Measurements from ENCODE around the gene ZCCHC13.
"Not testable (repeated sequence)": the region's sequence is repeated elsewhere in the genome, so short reads cannot be mapped to it uniquely, and the experiment has no call there.

ZCCHC13 gene

DNA sequence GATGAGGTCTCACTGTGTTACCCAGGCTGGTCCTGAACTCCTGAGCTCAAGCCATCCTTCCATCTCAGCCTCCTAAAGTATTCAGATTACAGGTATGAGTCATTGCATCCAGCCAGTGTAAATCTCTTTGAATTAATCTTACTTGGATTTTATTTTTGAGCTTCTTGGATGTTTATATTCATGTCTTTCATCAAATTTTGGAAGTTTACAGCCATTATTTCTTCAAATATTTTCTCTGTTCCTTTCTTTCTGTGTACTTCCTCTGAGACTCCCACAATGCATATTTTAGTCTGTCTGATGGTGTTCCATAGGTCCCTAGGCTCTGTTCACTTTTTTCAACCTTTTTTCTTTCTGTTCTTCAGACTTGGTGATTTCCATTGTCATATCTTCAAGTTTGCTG, 34.9 kb downstream of the ZCCHC13 start:
- Histone ChIP-seq H3K27me3 (ENCODE audit: control insufficient read depth in 3 of 3, insufficient read depth in 3 of 3, low read depth in 1 of 3, low read length in 3 of 3) (no peaks in the 10 kb centered on the region), H3K23ac (ENCODE audit: low read depth, low read length, poor library complexity) (no peak overlapping the region), H2BK15ac (ENCODE audit: low read length) (no peak overlapping the region), H3K27ac (replicated peaks; ENCODE audit: low read length) (no peak overlapping the region), H3K9ac (ENCODE audit: low read depth, low read length, poor library complexity) (no peak overlapping the region), H3K4ac (ENCODE audit: low read length) (no peak overlapping the region), H3K4me3 (ENCODE audit: low read length in 2 of 2) (no peak overlapping the region), H3K9me3 (replicated peaks in 1 of 2; ENCODE audit: control insufficient read depth in 2 of 2, insufficient read depth in 1 of 2, low read depth in 1 of 2, low read length in 2 of 2) (no peaks in the 10 kb centered on the region), H2BK5ac (ENCODE audit: low read length) (no peak overlapping the region), H3K18ac (ENCODE audit: low read length) (no peak overlapping the region), H3K79me1 (ENCODE audit: low read depth, low read length) (no peaks in the 10 kb centered on the region), H2BK120ac (ENCODE audit: low read depth, low read length) (no peak overlapping the region), H4K8ac (ENCODE audit: low read depth, low read length) (no peak overlapping the region), H2AFZ (ENCODE audit: low read length) (no peak overlapping the region), H3K14ac (ENCODE audit: low read length) (no peak overlapping the region), H3K4me1 (ENCODE audit: control insufficient read depth in 2 of 2, insufficient read depth in 1 of 2, low read depth in 1 of 2, low read length in 2 of 2) (no peaks in the 10 kb centered on the region), H4K91ac (ENCODE audit: low read depth, low read length, poor library complexity) (no peak overlapping the region), H3K4me2 (ENCODE audit: insufficient read depth, low read length, poor library complexity, severe bottlenecking) (no peak overlapping the region), H3K36me3 (replicated peaks in 1 of 2; ENCODE audit: control insufficient read depth in 2 of 2, insufficient read depth in 2 of 2, low read length in 2 of 2) (no peaks in the 10 kb centered on the region), H2AK5ac (ENCODE audit: low read depth, low read length) (no peak overlapping the region), H2BK12ac (ENCODE audit: low read length) (no peak overlapping the region)
- DNase-seq (ENCODE audit: low spot score), result no peak

DNA sequence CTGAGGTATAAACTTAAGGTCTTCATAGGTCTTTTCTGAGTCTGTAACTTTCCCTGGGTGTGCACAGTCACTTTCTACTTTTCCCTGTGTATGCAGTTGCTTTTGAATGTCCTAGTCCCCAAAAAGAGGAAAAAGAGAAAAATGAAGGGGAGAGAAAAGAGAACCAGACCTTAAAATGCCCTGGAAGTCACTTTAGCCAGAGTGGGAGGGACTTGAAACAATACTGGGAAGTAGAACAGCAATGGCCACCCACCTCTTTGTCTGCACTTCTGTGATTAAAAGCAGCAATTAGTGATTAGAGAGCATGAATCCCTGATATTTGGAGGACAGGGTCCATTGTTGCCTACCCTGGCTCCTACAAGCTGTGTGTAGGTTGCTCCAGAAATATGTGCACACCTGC, 36.1 kb downstream of the ZCCHC13 start:
- Histone ChIP-seq H3K79me1 (ENCODE audit: low read depth, low read length) (no peaks in the 10 kb centered on the region), H4K8ac (ENCODE audit: low read depth, low read length) (no peak overlapping the region)

DNA sequence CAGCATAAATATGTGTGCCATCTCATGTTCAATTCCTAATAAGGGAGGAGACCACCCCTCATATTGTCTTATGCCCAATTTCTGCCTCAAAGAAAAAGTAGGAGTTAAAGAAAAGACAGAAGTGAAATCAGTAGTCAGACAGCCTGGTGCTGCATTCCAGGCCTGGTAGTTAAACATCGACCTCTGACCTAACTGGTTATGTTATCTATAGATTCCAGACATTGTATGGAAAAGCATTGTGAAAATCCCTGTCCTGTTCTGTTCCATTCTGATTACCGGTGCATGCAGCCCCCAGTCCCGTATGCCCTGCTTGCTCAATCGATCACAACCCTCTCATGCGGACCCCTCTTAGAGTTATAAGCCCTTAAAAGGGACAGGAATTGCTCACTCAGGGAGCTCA, 38.2 kb downstream of the ZCCHC13 start:
- H3K9ac ChIP-seq (ENCODE audit: low read depth, low read length, poor library complexity), result not testable (repeated sequence)

More for the DNA sequence above, 36.1 kb downstream of the ZCCHC13 start:
- H3K4me3 ChIP-seq (ENCODE audit: low read length in 2 of 2), result no peak overlapping the region
- no peak overlapping the region for H3K18ac ChIP-seq (ENCODE audit: low read length)
- H2AK5ac ChIP-seq (ENCODE audit: low read depth, low read length), result no peak overlapping the region
- H3K23ac ChIP-seq (ENCODE audit: low read depth, low read length, poor library complexity), result no peak overlapping the region
- H3K4ac ChIP-seq (ENCODE audit: low read length), result no peak overlapping the region
- no peaks in the 10 kb centered on the region for H3K36me3 ChIP-seq (replicated peaks in 1 of 2; ENCODE audit: control insufficient read depth in 2 of 2, insufficient read depth in 2 of 2, low read length in 2 of 2)
- H3K4me2 ChIP-seq (ENCODE audit: insufficient read depth, low read length, poor library complexity, severe bottlenecking), result no peak overlapping the region
- no peak overlapping the region for H3K14ac ChIP-seq (ENCODE audit: low read length)
- H3K4me1 ChIP-seq (ENCODE audit: control insufficient read depth in 2 of 2, insufficient read depth in 1 of 2, low read depth in 1 of 2, low read length in 2 of 2), result no peaks in the 10 kb centered on the region
- H2BK5ac ChIP-seq (ENCODE audit: low read length), result no peak overlapping the region
- no peaks in the 10 kb centered on the region for H3K27me3 ChIP-seq (ENCODE audit: control insufficient read depth in 3 of 3, insufficient read depth in 3 of 3, low read depth in 1 of 3, low read length in 3 of 3)
- no peak overlapping the region for H2BK12ac ChIP-seq (ENCODE audit: low read length)
- H2AFZ ChIP-seq (ENCODE audit: low read length), result no peak overlapping the region
- H2BK120ac ChIP-seq (ENCODE audit: low read depth, low read length), result no peak overlapping the region
- no peaks in the 10 kb centered on the region for H3K9me3 ChIP-seq (replicated peaks in 1 of 2; ENCODE audit: control insufficient read depth in 2 of 2, insufficient read depth in 1 of 2, low read depth in 1 of 2, low read length in 2 of 2)
- no peak for DNase-seq (ENCODE audit: low spot score)
- no peak overlapping the region for H2BK15ac ChIP-seq (ENCODE audit: low read length)
- H4K91ac ChIP-seq (ENCODE audit: low read depth, low read length, poor library complexity), result no peak overlapping the region
- H3K27ac ChIP-seq (replicated peaks; ENCODE audit: low read length), result no peak overlapping the region
- H3K9ac ChIP-seq (ENCODE audit: low read depth, low read length, poor library complexity), result no peak overlapping the region

DNA sequence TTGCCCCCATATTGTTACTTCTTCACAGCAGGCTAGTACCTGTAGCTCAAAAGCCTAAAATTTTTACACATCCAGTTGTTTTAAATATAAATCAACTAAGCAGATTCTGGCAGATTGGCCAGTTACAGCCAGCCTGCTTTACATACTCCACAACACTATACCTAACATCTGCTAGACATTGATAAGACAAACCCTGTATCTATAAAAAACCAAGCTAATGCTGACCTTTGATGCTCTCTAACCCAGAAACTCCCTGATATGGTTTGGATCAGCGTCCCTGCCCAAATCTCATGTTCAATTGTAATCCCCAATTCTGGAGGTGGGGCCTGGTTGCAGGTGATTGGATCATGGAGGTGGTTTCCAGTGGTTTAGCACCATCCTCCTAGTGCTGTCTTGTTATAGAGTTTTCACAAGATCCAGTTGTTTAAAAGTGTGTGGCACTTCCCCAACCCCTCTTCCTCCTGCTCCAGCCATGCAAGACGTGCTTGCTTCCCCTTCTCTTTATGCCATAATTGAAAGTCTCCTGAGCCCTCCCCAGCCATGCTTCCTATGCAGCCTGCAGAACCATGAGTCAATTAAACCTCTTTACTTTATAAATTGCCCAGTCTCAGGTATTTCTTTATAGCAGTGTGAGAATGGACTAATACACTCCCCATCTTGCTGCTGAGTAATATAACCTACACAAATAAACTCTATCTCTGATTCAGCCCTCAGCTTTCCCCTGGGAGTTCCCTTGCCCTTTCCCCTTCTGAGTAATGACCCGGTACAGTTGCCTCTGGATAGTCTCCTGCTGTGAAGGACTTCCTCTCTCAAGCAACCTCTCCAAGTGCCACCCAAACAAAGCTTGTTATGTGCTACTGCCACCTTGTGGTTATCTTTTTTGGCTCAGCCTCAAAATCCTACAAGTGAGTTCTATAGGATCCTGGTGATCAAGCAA, 39.6 kb downstream of the ZCCHC13 start:
- H3K14ac ChIP-seq (ENCODE audit: low read length), result no peak overlapping the region
- no peak overlapping the region for H3K27ac ChIP-seq (replicated peaks; ENCODE audit: low read length)
- no peak overlapping the region for H2AK5ac ChIP-seq (ENCODE audit: low read depth, low read length)
- peaks cover 0 to 2% (median 0%) of the 10 kb centered on the region in 3 experiments for H3K27me3 ChIP-seq (ENCODE audit: control insufficient read depth in 3 of 3, insufficient read depth in 3 of 3, low read depth in 1 of 3, low read length in 3 of 3)
- H3K36me3 ChIP-seq (replicated peaks in 1 of 2; ENCODE audit: control insufficient read depth in 2 of 2, insufficient read depth in 2 of 2, low read length in 2 of 2), result no peaks in the 10 kb centered on the region
- no peaks in the 10 kb centered on the region for H3K79me1 ChIP-seq (ENCODE audit: low read depth, low read length)
- H2BK5ac ChIP-seq (ENCODE audit: low read length), result no peak overlapping the region
- no CpG with 5 or more reads among the region's 3 CpGs for WGBS, 2 donors (ENCODE audit: extremely low coverage in 2 of 2, insufficient read length in 2 of 2, insufficient replicate concordance in 1 of 2)
- H3K9ac ChIP-seq (ENCODE audit: low read depth, low read length, poor library complexity), result no peak overlapping the region
- no peak overlapping the region for H3K23ac ChIP-seq (ENCODE audit: low read depth, low read length, poor library complexity)
- no peak overlapping the region for H4K91ac ChIP-seq (ENCODE audit: low read depth, low read length, poor library complexity)
- H3K9me3 ChIP-seq (replicated peaks in 1 of 2; ENCODE audit: control insufficient read depth in 2 of 2, insufficient read depth in 1 of 2, low read depth in 1 of 2, low read length in 2 of 2), result no peaks in the 10 kb centered on the region
- H3K18ac ChIP-seq (ENCODE audit: low read length), result no peak overlapping the region
- H3K4ac ChIP-seq (ENCODE audit: low read length), result no peak overlapping the region
- H2BK12ac ChIP-seq (ENCODE audit: low read length), result no peak overlapping the region
- no peak overlapping the region for H3K4me2 ChIP-seq (ENCODE audit: insufficient read depth, low read length, poor library complexity, severe bottlenecking)
- no peaks in the 10 kb centered on the region for H3K4me1 ChIP-seq (ENCODE audit: control insufficient read depth in 2 of 2, insufficient read depth in 1 of 2, low read depth in 1 of 2, low read length in 2 of 2)
- no peak overlapping the region for H2BK15ac ChIP-seq (ENCODE audit: low read length)
- no peak overlapping the region for H3K4me3 ChIP-seq (ENCODE audit: low read length in 2 of 2)
- H4K8ac ChIP-seq (ENCODE audit: low read depth, low read length), result no peak overlapping the region
- peak; percentile 46 for DNase-seq (ENCODE audit: low spot score)
- H2AFZ ChIP-seq (ENCODE audit: low read length), result no peak overlapping the region
- H2BK120ac ChIP-seq (ENCODE audit: low read depth, low read length), result no peak overlapping the region

More for the DNA sequence above, 38.2 kb downstream of the ZCCHC13 start:
- H3K27ac ChIP-seq (replicated peaks; ENCODE audit: low read length); H3K4me1 ChIP-seq (ENCODE audit: control insufficient read depth in 2 of 2, insufficient read depth in 1 of 2, low read depth in 1 of 2, low read length in 2 of 2); H2BK120ac ChIP-seq (ENCODE audit: low read depth, low read length); H3K4me2 ChIP-seq (ENCODE audit: insufficient read depth, low read length, poor library complexity, severe bottlenecking); H4K8ac ChIP-seq (ENCODE audit: low read depth, low read length); H3K27me3 ChIP-seq (ENCODE audit: control insufficient read depth in 3 of 3, insufficient read depth in 3 of 3, low read depth in 1 of 3, low read length in 3 of 3); H2AK5ac ChIP-seq (ENCODE audit: low read depth, low read length); H4K91ac ChIP-seq (ENCODE audit: low read depth, low read length, poor library complexity); H2BK12ac ChIP-seq (ENCODE audit: low read length); H3K36me3 ChIP-seq (replicated peaks in 1 of 2; ENCODE audit: control insufficient read depth in 2 of 2, insufficient read depth in 2 of 2, low read length in 2 of 2); H3K79me1 ChIP-seq (ENCODE audit: low read depth, low read length); H2AFZ ChIP-seq (ENCODE audit: low read length); H3K4ac ChIP-seq (ENCODE audit: low read length); H3K18ac ChIP-seq (ENCODE audit: low read length); DNase-seq (ENCODE audit: low spot score); H2BK15ac ChIP-seq (ENCODE audit: low read length); H2BK5ac ChIP-seq (ENCODE audit: low read length); H3K9me3 ChIP-seq (replicated peaks in 1 of 2; ENCODE audit: control insufficient read depth in 2 of 2, insufficient read depth in 1 of 2, low read depth in 1 of 2, low read length in 2 of 2); H3K4me3 ChIP-seq (ENCODE audit: low read length in 2 of 2); H3K14ac ChIP-seq (ENCODE audit: low read length); H3K23ac ChIP-seq (ENCODE audit: low read depth, low read length, poor library complexity): not testable (repeated sequence)
- no CpG with 5 or more reads among the region's 5 CpGs for WGBS, 2 donors (ENCODE audit: extremely low coverage in 2 of 2, insufficient read length in 2 of 2, insufficient replicate concordance in 1 of 2)

Measured in neuronal stem cell (in vitro differentiated cells).